NOMO-1 (cell line): ENCODE results near the gene NFAM1.

Experiments
- DNase-seq, 2 experiments: peaks; one replicate each; lab custom pipeline; 2025; ENCODE audit not compliant: unreplicated experiment in 2 of 2; lab: John Stamatoyannopoulos, UW

NFAM1 gene

DNA sequence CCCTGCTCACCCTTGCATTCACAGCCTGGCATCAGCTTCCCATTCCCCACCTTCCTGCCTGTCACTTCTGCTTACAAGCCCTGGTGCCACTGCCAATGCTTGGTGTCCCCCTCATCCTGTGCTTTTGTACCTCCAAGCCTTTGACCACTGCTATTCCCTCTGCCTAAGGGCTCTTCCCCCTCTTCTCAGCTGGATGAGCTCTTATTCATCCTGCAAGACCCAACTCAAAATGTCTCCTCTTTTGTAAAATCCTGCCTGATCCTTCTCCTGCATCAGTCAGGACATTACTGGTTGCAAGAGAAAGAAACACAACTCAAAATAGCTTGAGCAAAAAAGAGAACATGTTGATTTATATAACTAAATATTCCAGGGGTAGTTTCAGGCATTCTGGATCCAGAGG, 94.8 kb downstream of the NFAM1 start:
- DNase-seq = no peak

DNA sequence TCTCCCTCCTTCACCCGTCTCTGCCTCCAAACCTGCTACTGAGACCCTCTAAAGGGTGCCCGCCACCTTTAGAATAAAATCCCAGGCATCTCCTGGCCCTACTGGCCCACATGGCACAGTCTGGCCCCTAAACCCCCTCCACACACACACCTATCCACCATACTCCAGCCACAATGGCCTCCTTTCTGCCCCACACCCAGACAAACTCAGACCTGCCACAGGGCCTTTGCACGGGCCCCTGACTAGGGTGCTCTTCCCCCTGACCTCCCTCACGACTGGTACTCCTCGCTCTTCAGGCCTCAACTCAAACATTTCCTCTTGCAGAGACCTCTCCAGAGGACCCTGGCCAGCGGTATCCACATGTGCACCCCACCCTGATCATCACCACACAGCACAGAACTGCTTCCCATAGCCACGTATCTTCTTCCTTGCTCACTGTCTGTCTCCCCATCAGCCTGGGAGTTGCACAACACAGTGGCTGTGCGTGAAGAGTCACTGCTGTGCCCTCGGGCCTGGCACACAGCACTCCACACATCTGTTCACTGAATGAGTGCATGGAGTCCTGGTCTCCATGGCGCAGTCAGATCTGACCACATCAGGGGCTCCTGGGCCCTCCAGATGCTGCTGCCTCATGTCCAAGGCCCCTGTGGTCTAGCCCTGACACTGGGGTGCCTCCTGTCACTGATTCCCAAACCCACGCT, 95.5 kb downstream of the NFAM1 start:
- no peak for DNase-seq

DNA sequence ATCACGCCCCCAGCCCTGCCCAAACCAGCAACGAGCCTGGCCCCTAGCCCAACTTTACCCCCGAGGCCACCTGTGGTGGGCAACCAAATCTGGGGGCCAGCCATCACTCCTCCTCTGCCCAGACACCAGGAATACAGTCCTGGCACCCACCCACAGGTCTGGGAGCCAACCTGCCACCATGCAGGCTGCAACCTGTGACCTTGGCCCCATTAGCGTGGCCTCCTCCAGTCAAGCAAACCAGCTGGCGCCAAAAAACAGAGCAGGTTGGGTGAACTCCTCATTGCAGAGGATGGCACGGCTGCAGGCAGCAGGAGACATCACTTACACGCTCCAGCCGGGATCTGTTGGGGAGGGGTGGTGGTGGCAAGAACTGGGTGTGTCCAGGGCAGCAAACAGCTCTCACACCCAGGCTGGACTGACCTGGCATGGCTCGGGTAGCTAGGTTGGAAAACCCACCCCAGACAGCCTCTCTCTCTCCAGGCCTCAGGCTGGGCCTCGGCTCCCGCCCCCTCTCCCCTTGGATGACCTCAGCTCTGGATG, 96.3 kb downstream of the NFAM1 start:
- DNase-seq = no peak

DNA sequence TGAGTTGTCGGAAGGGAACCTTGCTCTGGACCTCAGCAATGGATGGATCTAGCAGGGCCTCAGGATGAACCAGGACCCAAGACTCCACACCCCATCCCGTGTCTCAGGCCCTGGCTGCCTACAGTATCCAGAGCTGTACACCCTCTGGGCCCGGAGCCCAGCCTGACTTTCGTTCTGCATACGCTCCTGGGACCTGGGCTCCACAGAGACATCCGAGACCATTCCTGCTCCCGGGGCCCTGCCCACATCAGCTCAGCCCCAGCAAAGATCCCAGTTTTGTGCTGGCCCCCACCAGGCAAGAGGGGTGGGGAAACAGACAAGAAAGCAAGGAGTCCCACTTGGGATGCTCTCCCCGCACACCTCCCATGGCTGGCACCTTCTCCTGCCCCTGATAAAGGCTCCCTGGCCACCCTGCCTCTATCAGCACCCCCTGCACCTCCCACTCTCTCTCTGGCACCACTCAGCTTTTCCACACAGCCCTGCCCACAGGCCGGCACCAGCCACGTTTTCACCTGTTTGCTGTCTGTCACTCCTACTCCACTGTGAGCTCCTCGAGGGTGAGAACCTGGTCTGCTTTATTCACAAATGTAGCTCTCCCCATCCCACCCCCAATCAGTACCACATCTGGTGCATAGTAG, 97.2 kb downstream of the NFAM1 start:
- DNase-seq = no peak

DNA sequence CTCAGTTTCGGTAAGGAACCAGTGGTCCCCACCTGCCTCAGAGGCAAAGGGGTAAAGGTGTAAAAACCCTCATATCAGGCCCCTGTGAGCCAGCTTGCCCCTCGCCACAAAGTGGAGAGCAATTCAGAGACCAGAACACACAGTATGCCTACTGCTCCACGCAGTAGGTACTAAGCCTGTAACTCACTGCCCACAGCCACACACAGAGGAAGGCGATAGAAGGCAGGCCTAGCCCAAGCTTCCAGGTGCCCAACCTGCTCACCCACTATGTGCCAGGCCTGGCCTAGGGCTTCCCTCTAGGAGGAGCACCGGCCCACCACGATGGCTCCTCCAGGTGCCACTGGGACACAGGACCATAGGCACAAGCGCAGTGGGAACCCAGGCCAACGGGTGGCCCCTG, 98.7 kb downstream of the NFAM1 start:
- no peak for DNase-seq

DNA sequence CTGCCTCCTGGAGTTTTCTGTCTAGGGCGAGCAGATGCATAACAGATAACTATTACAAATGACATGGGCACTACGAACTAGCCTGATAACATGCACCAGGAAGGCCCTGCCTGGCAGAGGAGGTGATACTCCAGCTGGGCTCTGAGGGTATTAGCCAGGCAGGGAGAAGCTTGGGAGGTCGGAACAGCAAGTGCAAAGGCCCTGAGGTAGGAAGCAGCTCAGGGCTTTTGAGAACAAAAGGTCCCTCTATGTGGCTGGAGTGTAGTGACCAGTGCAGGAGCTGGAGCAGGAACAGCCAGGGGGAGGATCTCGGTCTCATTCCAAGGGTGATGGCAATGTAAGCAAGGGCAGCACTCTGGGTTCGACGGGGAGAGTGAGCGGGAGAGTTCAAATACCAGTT, 100.1 kb downstream of the NFAM1 start:
- DNase-seq = no peak

DNA sequence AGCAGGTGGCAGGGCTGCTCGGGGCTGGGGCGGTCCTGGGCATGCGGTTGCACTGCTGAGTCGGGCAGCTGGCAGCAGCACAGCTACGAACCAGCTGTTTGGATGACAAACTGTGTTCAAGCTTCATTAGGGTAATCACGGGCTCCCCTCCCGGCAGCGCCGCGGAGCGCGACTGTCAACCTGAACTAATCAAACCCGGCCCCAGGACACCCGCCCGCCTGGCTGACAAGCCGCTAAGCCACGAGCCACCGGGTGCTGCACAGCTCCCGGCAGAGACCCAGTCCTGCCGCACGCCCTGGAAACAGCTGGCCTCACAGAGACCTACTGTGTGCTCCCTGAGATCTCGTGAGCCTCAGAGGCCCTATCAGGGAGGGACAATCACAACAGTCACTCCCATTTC, 101.2 kb downstream of the NFAM1 start:
- no peak for DNase-seq
